Ovary (tissue), 9 donors: ENCODE results near the gene PARM1. TPM values are rescaled to one million over a fixed set of nuclear protein-coding genes. Genes with fewer than 3 reads are reported as not detected.

Source experiments
- DNase-seq, 5 donors: peaks; one replicate each; pipeline ENCODE4 v3.0.0-alpha.2; 2019 to 2020
- H3K27ac ChIP-seq, 2 donors: fragments of 200-600 bp; one replicate each; pipeline versions ENCODE4 v1.5.1 to v1.8.0; 2019 to 2022
- H3K27me3 ChIP-seq: fragments of 200-600 bp; one replicate; pipeline ENCODE4 v1.8.0; 2022
- H3K36me3 ChIP-seq: fragments of 200-600 bp; sonication (generic); one replicate; pipeline ENCODE4 v1.5.1; 2019
- H3K4me1 ChIP-seq: one replicate; pipeline ENCODE4 v1.8.1; 2013; ENCODE audit warnings: mild to moderate bottlenecking, moderate library complexity; ENCODE audit not compliant: insufficient read depth
- H3K4me3 ChIP-seq: fragments of 200-600 bp; sonication (generic); one replicate; pipeline ENCODE4 v1.5.1; 2017
- H3K9me3 ChIP-seq, 2 donors: fragments of 200-600 bp in 1 of 2; sonication (generic) in 1 of 2; one replicate each; pipeline versions ENCODE4 v1.5.1 to v1.8.1; 2013 to 2019; ENCODE audit warnings: mild to moderate bottlenecking in 1 of 2, moderate library complexity in 1 of 2
- CTCF ChIP-seq, 3 donors: fragments of 450-650 bp in 2 of 3; fragments of 200-600 bp in 1 of 3; IDR thresholded peaks; one replicate each; pipeline versions ENCODE4 v1.5.1 to v1.8.0; 2016 to 2022; ENCODE audit warnings: antibody characterized with exemption in 3 of 3, mild to moderate bottlenecking in 1 of 3
- EP300 ChIP-seq: sonication (generic); formaldehyde crosslinking; IDR thresholded peaks from one replicate; pipeline ENCODE4 v1.6.1; 2017; ENCODE audit warnings: antibody characterized with exemption
- POLR2A ChIP-seq: fragments of 450-650 bp; IDR thresholded peaks from one replicate; pipeline ENCODE4 v1.6.1; 2017; ENCODE audit warnings: antibody characterized with exemption, mild to moderate bottlenecking, moderate library complexity
- WGBS, 3 donors: extraction: QIAGEN DNeasy Blood & Tissue Kit in 1 of 3; methylation state at CpG; one replicate each; pipeline versions ENCODE4 v1.1.5 to v1.1.7; 2013 to 2017; 5-methylcytosine and 5-hydroxymethylcytosine counted together
- intact Hi-C, 4 donors: fragments of 100-400 bp; cut with DNase I; formaldehyde crosslinking; loops; one replicate each; pipeline versions ENCODE4 v1.11.0 to v1.15.1; 2022 to 2023
- polyA plus RNA-seq, 2 donors: library from polyadenylated mRNA; stranded (reverse); fragments of 200-250 nt in 1 of 2; fragments of 350-450 nt in 1 of 2; fragmentation: Illumina TruSeq in 1 of 2; extraction: RNeasy Lipid Tissue Mini Kit (QIAGEN cat#74804) in 1 of 2; gene quantifications; one replicate each; pipeline ENCODE4 v1.2.3, GENCODE V29; 2013 to 2014
- total RNA-seq, 7 donors: library from RNA; depleted of rRNA in 2 of 7; stranded (reverse); fragments of >200 nt in 2 of 7; fragmentation: NEBNext Ultra II Directional in 3 of 7; extraction: Animal tissue kit (Norgen Biotek cat#: 25700) in 3 of 7; gene quantifications; one replicate each; pipeline versions ENCODE4 v1.1.0 to v1.2.4, GENCODE V29; 2016 to 2023
- donor health status: DM: no; HTN: no; CAD: no; lungs with moderate emphysema.
- donor health status: DM: no; HTN: no; CAD: no.
- donor health status: Bipolar disorder and iron deficiency.
- donor health status: DM: yes; HTN: yes; CAD: no.
- donor health status: DM: no; HTN: no; CAD: no.
- donor health status: DM: yes; HTN: yes; CAD: no.

The PARM1 gene
- total and polyA plus RNA-seq, 9 donors = 1.9 to 90.1 (median 12.6) TPM

GRCh38 chr4:74946196-74946595 lies 13.3 kb downstream of the PARM1 start:
- 59 to 70% (median 63%) methylated on average over 3 of the region's 3 CpGs for WGBS, 3 donors
- no peaks in the 10 kb centered on the region for H3K36me3 ChIP-seq
- H3K4me1 ChIP-seq = no peaks in the 10 kb centered on the region
- no peak overlapping the region for H3K4me3 ChIP-seq
- H3K27me3 ChIP-seq = no peaks in the 10 kb centered on the region
- no peak for DNase-seq
- no peaks in the 10 kb centered on the region for H3K9me3 ChIP-seq
- no peak for TF ChIP-seq POLR2A
- TF ChIP-seq EP300 = no peak
- TF ChIP-seq CTCF (IDR thresholded peaks at IDR 0.05) = no peak
- H3K27ac ChIP-seq = no peak overlapping the region
- intact Hi-C loops = no loop called here

GRCh38 chr4:74947798-74948197 lies 14.9 kb downstream of the PARM1 start:
- intact Hi-C loops = no loop called here

GRCh38 chr4:74948236-74948635 lies 15.3 kb downstream of the PARM1 start:
- no peaks in the 10 kb centered on the region for H3K9me3 ChIP-seq
- H3K27me3 ChIP-seq = no peaks in the 10 kb centered on the region
- WGBS, 3 donors = 68 to 85% (median 78%) methylated on average over 2 of the region's 2 CpGs
- H3K36me3 ChIP-seq = no peaks in the 10 kb centered on the region
- no peak for DNase-seq
- no peak overlapping the region for H3K4me3 ChIP-seq
- no peaks in the 10 kb centered on the region for H3K4me1 ChIP-seq
- TF ChIP-seq CTCF (IDR thresholded peaks at IDR 0.05) = no peak
- TF ChIP-seq EP300 = no peak
- no peak for TF ChIP-seq POLR2A
- intact Hi-C loops = no loop called here
- no peak overlapping the region for H3K27ac ChIP-seq

More at GRCh38 chr4:74947798-74948197, 14.9 kb downstream of the PARM1 start:
- Histone ChIP-seq H3K27ac (no peak overlapping the region), H3K4me1 (no peaks in the 10 kb centered on the region), H3K27me3 (no peaks in the 10 kb centered on the region), H3K4me3 (no peak overlapping the region), H3K36me3 (no peaks in the 10 kb centered on the region), H3K9me3 (no peaks in the 10 kb centered on the region)
- no peak for DNase-seq
- WGBS, 3 donors = 62 to 65% (median 64%) methylated on average over 2 of the region's 2 CpGs
- TF ChIP-seq CTCF (IDR thresholded peaks at IDR 0.05) = no peak
- no peak for TF ChIP-seq EP300
- no peak for TF ChIP-seq POLR2A

GRCh38 chr4:74950200-74950599 lies 17.3 kb downstream of the PARM1 start:
- no peaks in the 10 kb centered on the region for H3K4me1 ChIP-seq
- H3K4me3 ChIP-seq = no peak overlapping the region
- no peak for DNase-seq
- no peaks in the 10 kb centered on the region for H3K9me3 ChIP-seq
- TF ChIP-seq CTCF (IDR thresholded peaks at IDR 0.05) = no peak
- no peak for TF ChIP-seq EP300
- no peak for TF ChIP-seq POLR2A
- intact Hi-C loops = no loop called here
- H3K27me3 ChIP-seq = no peaks in the 10 kb centered on the region
- WGBS, 3 donors = 82 to 91% (median 84%) methylated on average over 3 of the region's 3 CpGs
- no peaks in the 10 kb centered on the region for H3K36me3 ChIP-seq
- no peak overlapping the region for H3K27ac ChIP-seq
